Vagina (tissue), 2 donors: ENCODE results near the gene FRMD6.

ENCODE experiments used
- CTCF ChIP-seq, 3 experiments: fragments of 450-650 bp in 2 of 3; fragments of 200-600 bp in 1 of 3; sonication (generic) in 1 of 3; IDR thresholded peaks; one replicate each; pipeline ENCODE4 v1.5.1; 2017 to 2019; ENCODE audit warnings: antibody characterized with exemption in 3 of 3, mild to moderate bottlenecking in 2 of 3, moderate library complexity in 2 of 3
- POLR2A ChIP-seq, 2 donors: fragments of 450-650 bp; IDR thresholded peaks; one replicate each; pipeline ENCODE4 v1.6.1; 2017; ENCODE audit warnings: antibody characterized with exemption in 2 of 2, mild to moderate bottlenecking in 2 of 2, moderate library complexity in 2 of 2
- POLR2AphosphoS5 ChIP-seq, 2 donors: sonication (generic); formaldehyde crosslinking; IDR thresholded peaks; one replicate each; pipeline ENCODE4 v1.9.0; 2017; ENCODE audit warnings: antibody characterized with exemption in 2 of 2, mild to moderate bottlenecking in 2 of 2, low read depth in 1 of 2; ENCODE audit not compliant: insufficient read depth in 1 of 2

- TF ChIP-seq CTCF (IDR thresholded peaks at IDR 0.05) (no peak), POLR2AphosphoS5 (IDR thresholded peaks at IDR 0.05; ENCODE audit: insufficient read depth in 1 of 2, low read depth in 1 of 2) (no peak), POLR2A (IDR thresholded peaks at IDR 0.05) (no peak)
Observed at GRCh38 chr14:51677738-51678137, 26.0 kb downstream of the FRMD6 start.
